GM21825 (cell line): ENCODE data around the gene TMEM167B.
A peak's percentile ranks its signal among the peaks of the same experiment; 100 is the strongest.
"Not testable (repeated sequence)": the region's sequence is repeated elsewhere in the genome, so short reads cannot be mapped to it uniquely, and the experiment has no call there.

ENCODE experiments used
- ATAC-seq: cut with Tn5 transposase; IDR thresholded peaks from one replicate; pipeline ENCODE4 v1.9.1; 2021; ENCODE audit warnings: mild to moderate bottlenecking, moderate library complexity; ENCODE audit not compliant: unreplicated experiment

TMEM167B gene

DNA sequence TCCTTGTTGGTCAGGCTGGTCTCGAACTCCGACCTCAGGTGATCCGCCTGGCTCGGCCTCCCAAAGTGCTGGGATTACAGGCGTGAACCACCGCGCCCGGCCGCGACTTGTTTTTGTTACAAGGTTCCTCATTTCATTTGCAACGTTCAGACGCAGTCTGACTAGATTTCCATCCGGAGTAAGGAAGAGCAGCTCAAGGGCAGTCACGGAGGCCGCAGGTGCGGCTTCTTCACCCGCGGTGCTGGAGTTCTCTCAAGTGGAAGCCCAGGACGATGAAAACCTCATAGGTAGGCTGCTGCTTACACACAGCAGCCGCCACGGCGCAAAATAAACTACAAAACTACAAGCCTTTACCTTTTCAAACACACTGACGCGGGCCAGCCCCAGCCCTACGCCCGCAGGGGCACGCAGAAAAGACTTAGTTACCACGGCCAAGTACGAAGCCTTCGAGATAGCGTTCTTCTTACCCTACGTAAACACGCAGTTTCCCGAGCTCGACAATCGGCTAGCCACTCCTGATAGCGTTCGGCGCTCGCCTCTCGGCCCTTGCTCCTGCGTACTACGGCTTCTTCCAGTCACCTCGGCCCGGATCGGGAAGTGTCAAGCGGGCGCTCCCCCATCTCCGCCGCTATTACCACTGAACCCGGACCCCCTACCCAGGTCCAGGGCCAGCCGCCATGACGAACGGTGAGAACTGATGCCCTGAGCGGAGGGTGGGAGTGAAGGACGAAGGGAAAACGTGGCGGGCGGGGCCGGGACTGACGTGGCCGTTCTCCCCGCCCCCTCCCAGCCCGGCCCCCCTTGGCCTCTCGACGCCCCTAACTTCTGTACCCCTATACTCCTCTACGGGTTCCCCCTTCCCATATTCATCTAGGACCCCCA is at the start of gene TMEM167B:
Gene TMEM167B (plus strand): TSS at position 569 of the 882 bp plus-strand sequence. CDS start 109 bp downstream, at position 678.
- ATAC-seq: peak; percentile 88

DNA sequence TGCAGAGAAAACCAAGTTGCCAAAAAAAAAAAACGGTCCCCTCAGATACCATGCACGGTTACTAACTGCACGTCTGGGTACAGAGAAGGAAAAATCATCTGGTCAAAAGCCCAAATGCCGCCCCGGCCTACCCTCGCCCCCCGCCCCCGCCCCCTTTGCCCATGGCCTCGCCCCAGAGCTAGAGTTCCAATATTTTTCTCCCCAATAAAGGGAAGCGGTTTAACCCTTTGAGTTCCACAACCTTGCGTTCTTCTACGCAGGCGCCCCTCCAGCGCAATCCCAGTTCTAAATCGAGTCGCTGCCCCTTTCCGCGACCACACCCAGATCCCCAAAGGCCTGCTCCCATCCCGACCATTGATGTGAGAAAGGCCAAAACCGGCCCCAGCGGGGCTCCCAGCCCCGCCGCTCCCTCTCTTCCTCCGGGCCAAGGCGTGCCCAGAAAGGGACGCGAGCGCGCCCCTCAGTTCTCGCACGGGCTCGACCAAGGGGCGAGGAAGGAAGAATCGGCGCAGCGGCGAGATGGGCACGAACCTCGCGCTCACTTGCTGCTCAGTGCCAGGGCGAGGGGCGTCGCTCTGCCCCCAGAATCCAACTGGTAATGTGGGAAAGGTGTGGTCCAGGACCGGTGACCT is 49.5 kb upstream of the TMEM167B start:
- ATAC-seq: peak; percentile 26

DNA sequence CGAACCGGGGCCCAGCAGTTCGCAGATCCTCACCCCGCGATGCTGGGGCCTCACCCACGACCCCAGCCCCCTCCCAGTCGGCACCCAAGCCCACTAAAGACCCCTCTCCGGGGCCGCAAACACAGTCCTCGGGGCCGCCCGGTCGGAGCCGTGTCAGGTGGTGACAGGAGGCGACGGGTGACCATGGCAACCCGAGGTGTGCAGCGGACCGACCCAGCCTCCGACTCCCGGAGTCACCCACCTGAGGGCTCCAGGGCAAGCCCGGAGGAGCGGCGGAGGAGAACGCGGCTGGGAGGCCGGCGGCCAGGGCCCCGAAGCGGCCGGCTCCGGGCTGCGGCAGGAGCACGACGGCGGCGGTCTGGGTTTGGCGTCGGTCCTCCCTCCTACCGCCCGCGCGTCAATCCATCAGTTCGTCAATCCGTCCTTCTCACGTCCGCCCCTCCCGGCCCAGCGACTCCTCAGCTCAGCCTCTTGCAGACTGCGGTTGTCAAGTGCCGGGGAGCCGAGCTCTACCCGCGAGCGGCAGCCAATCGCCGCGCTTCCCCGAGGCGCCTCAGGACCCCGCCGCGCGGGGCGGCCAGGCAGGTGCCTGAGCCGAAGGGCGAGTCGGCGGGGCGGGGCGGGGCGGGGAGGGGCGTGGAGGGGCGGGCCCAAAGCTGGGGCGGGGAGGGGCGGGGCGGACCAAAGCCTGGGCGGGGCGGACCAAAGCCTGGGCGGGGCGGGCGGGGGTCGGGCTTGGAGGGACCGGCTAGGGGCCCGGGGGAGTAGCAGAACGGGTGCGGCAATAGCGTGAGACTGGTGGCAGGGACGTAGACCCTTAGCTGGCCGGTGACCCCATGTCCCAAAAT is 48.7 kb upstream of the TMEM167B start, which contains the start of gene WDR47:
Gene WDR47 (minus strand): TSS at position 482 of the 848 bp plus-strand sequence. CDS start 18,590 bp downstream, outside the sequence.
- peak; percentile 94 for ATAC-seq

DNA sequence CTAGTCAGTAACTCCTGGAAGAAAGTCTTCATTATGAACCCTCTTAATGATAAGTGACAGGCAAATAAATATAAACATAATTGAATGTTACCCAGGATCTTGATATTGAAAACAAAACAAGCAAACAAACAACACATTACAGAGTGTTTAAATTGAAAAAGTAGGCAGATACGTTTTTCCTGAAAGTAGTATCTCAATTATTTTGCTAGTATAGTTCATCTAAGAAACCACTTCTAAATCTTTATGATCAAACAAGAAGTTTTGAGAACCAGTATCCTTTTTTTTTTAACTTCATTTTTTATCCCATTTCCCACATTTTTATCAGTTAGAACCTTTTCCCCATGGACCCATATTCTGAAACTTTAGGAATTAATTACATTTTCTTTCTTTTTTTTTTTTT is 45.0 kb upstream of the TMEM167B start:
- no peak for ATAC-seq

DNA sequence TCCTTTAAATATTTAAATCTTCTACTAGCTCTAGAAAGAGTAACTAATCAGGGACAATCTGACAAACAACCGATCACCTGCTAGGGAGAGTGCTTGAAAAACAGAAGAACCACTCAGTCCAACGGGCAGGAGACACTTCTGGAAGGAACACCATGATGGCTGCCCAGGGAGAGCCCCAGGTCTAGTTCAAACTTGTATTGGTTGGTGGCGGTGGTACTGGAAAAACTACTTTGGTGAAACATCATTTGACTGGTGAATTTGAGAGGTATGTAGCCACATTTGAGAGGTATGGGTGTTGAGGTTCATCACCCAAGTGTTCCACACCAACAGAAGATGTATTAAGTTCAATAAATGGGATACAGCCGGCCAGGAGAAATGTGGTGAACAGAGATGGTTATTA is 43.9 kb upstream of the TMEM167B start:
- ATAC-seq: no peak

DNA sequence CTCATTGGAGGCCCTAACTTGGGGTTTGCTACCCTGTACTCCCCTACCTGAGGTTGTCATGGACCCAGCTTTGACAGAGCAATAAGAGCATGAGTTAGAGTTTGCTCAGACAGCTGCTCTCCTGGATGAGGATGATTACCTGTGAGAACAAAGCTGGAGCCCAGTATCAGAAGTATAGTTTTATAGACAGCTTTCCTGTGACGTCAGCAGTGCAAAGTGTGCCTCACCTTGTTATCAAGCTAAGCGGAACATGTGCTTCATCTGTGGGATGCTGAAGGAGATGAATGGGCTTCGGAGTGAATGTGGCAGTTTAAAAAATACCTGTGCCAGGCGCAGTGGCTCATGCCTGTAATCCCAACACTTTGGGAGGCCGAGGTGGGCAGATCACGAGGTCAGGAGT is 43.2 kb upstream of the TMEM167B start:
- ATAC-seq: no peak

DNA sequence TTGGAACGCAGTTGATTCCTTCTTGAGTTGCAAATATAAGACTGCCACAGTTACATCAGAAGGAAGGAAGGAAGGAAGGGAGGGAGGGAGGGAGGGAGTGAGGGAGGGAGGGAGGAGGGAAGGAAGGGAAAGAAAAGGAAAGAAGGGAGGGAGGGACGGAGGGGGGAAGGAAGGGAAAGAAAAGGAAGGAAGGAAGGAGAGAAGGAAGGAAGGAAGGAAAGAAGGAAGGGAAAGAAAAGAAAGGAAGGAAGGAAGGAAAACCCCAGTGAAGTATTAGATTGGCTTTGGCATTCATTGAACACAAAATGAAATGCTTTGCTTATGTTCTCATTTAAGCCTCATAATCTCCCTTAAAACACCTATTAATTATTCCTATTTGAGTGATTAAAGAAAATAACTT is 42.2 kb upstream of the TMEM167B start:
- ATAC-seq: no peak

DNA sequence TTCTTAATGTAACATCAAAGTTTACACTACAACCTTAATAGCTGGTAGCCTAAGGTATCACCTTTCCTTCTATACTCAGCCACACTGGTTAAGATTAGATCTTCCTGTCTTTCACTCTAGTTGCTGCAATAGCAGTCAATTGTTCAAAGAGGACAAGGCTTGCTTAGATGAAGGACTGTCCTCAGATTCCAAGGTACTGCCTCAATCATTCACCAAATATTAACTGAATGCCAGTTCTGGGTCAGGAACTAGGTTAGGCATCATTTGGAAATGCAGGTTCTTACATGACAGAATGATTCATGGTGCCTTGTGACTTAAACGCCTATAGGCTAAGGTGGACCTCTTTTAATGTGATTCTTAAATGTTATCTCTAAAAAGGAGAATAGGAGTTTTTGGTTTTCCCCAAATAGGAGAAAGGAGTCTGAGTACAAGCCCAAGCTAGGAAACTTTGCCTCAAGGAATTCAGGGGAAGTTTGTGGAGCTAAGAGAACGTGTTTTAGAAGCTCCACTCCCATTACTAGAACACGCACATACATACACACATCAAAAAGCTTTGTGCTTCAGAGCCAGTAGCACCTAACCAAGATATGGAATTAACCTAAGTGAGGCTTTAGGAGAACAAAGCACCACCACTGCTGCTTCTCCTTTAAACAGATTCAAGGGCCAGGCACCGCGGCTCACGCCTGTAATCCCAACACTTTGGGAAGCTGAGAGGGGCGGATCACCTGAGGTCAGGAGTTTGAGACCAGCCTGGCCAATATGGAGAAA is 40.2 kb upstream of the TMEM167B start:
- no peak for ATAC-seq

DNA sequence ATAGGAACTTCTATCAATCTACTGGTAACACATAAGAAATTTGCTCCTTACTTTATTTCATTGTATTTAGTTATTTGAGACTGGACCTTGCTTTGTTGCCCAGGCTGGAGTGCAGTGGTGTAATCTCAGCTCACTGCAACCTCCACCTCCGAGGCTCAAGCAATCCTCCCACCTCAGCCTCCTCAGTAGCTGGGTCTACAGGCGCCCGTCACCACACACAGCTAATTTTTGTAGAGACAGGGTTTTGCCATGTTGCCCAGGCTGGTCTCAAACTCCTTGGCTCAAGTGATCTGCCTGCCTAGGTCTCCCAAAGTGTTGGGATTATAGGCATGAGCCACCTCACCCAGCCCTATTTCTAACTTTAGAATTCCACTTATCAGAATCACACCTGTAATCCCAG is 38.4 kb upstream of the TMEM167B start:
- ATAC-seq: not testable (repeated sequence)

DNA sequence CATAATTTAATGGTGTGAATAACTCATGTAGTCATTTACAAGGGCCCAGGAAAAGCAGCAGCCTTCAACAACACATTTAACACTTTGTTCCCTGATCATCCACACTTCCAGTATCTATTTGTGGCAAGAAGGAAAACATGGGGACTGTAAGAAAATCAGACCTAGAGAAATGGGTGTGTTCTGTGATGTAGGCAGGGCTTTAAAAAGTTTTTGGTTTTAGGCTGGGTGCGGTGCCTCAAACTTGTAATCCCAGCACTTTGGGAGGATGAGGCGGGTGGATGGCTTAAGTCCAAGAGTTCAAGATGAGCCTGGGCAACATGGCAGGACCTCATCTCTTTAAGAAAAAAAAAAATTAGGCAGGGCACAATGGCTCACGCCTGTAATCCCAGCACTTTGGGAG is 34.5 kb upstream of the TMEM167B start:
- no peak for ATAC-seq

DNA sequence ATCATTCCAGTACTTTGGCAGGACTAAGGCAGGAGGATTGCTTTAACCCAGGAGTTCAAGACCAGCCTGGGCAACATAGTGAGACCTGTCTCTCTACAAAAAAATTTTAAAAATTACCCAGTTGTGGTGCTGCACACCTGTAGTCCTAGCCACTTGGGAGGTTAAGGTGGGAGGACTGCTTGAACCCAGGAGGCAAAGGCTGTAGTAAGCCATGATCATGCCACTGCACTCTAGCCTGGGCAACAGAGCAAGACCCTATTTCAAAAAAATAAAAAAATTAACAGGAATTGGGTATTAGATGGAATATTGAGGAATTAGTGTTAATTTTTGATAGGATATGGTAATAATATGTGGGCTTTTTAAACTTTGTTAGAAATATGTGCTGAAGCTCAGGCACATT is 31.5 kb upstream of the TMEM167B start:
- ATAC-seq: no peak

DNA sequence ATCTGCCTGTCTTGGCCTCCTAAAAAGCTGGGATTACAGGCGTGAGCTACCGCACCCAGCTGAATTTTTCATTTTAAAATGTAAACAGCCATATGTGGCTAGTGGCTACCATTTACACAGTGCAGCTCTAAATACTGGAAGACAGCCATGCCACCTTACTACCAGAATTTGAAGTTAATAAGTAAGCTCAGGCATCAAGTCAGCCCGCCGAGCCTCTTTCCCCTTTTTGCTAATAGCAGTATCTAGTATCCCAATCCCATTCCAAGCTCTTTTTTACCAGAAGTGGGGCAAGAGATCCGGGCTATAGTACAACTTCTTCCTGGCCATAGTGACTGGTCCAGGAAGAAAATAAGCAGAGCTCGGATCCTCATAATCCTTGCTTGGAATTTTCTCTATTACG is 29.9 kb upstream of the TMEM167B start:
- no peak for ATAC-seq

DNA sequence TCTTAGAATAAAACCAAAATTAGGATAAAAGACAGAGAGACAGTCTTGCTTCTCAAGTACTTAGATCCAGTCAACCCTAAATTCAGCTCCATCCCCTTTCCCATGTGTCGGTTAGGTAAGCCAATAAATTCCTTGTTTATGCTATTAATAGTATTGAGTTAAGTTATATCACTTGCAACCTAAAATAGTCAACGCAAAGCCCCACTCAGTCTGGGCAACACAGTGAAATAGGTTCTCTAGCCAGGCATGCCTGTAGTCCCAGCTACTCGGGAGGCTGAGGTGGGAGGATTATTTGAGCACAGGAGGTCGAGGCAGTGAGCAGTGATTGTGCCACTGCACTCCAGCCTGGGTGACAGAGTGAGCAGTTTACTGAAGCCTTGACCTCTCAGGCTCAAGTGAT is 29.4 kb upstream of the TMEM167B start:
- no peak for ATAC-seq

DNA sequence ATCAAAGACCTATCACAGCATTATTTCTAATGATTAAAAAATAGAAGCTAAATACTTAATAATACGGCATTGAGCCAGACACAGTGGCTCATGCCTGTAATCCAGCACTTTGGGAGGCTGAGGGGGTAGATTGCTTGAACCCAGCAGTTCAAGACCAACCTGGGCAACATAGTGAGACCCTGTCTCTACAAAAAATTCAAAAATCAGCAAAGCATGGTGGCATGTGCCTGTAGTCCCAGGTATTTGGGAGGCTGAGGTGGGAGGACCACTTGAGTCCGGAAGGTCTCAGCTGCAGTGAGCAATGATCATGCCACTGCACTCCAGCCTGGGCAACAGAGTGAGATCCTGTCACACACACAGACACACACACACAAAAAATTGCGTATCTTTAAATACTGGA is 25.4 kb upstream of the TMEM167B start:
- ATAC-seq: no peak

DNA sequence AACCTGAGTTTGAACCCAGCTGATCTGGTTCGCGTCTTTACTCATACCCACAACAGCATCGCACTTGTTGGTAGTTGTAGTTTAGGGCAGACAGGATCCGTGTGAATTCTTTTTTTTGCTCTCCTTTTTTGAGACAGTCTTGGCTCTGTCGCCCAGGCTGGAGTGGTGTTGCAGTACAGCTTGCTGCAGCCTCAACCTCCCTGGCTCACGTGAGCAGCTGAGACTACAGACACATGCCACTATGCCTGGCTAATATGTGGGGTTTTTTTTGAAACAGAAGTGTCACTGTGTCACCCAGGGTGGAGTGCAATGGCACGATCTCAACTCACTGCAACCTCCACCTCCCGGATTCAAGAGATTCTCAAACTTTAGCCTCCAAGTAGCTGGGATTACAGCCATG is 22.7 kb upstream of the TMEM167B start:
- ATAC-seq: no peak

DNA sequence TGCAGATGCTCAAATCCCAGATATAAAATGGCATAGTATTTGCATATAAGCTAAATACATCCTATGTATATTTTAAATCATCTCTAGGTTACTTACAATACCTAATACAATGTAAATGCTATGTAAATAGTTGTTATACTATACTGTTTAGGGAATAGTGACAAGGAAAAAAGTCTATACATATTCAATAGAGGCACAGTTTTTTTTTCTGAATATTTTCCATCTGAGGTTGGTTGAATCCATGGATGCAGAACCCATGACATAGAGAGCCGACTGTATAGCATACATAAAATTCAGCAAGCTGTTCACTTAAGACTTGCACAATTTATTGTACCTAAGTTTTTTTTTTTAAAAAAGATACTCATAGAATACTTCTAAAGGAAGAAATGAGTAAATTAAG is 21.3 kb upstream of the TMEM167B start:
- no peak for ATAC-seq

DNA sequence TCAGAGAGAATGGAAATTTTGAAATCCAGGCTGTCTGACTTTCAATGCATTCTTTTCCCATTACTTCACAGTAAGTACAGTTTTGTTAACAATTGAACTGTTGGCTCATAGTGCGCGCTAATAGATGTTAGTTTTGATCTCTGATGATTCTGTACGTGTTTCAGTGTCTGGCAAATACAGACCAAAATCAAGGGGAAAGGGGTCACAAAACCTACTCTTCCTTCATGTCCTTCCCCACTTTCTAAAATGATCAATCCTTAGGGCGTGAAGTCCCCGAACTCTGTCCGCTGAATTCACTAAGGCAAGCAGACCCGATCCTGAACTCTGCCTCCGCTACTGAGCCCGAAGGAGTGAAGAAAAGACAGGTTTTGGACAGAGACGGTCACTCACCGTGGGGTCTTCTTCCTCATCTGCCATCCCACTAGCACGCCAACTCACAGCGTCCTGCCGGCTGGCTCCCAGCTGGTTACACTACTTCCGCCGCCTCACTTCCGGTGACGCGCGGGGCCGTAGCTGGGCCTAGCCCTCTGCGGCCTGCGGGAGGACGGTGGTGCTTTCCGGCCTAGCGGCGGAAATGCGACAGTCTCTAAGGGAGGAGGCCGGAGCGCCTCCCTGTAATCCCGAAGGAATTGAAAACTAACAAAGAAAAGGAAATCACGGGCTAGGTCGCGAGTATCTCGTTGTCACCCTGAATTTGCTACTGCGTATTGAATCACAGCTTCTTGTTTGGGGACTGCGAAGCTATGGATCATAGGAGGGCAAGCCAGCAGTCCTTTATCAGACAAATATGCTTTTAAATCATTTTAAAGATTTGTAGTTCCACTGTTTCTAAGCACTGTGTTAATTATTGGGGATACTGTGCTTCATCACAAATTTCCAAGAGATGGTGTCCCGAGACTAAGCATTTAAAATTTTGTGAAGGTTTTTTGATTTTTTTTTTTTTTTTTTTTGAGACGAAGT is 14.8 kb upstream of the TMEM167B start, which contains the start of gene TAF13:
Gene TAF13 (minus strand): TSS at position 473 of the 960 bp plus-strand sequence. CDS start 56 bp downstream, at position 417.
- ATAC-seq: peak; percentile 99

DNA sequence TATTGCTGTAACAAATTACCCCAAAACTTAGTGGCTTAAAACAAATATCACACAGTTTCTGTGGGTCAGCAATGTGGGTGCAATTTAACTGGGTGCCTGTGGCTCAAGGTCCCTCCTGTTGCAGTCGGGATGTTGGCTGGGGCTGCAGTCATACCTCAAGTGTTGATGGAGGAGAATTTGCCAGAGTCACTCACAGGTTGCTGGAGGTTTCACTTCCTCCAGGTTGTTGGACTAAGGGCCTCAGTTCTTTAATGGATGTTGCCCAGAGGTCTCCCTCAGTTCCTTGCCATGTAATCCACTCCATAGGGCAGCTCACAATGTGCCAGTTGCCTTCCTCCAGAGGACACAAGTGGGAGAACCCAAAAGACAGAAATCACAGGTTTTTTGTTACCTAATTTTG is 12.2 kb upstream of the TMEM167B start:
- no peak for ATAC-seq

DNA sequence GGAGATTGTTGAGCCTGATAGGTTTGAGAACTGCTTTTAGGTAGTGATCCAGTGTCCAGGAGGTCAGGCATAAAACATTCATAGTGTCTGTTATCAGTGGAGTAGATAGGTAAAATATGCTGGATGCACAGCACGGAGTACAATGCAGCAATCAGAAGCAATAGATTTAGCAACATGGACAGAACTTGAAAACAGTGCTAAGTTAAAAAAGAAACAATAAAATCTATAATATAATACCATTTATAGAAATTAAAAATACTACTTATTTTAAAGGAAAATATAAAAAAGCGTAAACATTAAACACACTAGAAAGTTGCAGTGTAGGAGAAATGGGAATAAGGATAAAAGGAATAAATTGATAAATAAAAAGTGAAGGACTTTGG is 11.3 kb upstream of the TMEM167B start:
- no peak for ATAC-seq
